ENCODE measurements around the gene MPZL3. TPM values are rescaled to one million over a fixed set of nuclear protein-coding genes. Genes with fewer than 3 reads are reported as not detected.

Gene MPZL3
- total RNA-seq, 4 donors from 2014 or later: 6.9 to 15.3 (median 12.3) TPM

- no peaks in the 10 kb centered on the region for H3K36me3 ChIP-seq
- DNase-seq: no peak
- H3K27me3 ChIP-seq: no peaks in the 10 kb centered on the region
- TF ChIP-seq CTCF (IDR thresholded peaks at IDR 0.05) (no peak), POLR2A (IDR thresholded peaks at IDR 0.05) (no peak)
- intact Hi-C loops (cut with DNase I): no loop called here
- no peak overlapping the region for H3K4me3 ChIP-seq (replicated peaks in 1 of 3)
- 77 to 83% methylated on average over 7 of the region's 7 CpGs for WGBS, 2 donors
- peaks cover 0 to 14% of the 10 kb centered on the region in 2 donors for H3K4me1 ChIP-seq
- no peaks in the 10 kb centered on the region for H3K9me3 ChIP-seq
- H3K27ac ChIP-seq: no peak overlapping the region
Measured at GRCh38 chr11:118212131-118212725, 39.9 kb downstream of the MPZL3 start.

GRCh38 chr11:118211006-118211405 is 41.2 kb downstream of the MPZL3 start:
- intact Hi-C loops (cut with DNase I): no loop called here

GRCh38 chr11:118210323-118210722 is 41.8 kb downstream of the MPZL3 start:
- DNase-seq: no peak
- Histone ChIP-seq H3K36me3 (no peaks in the 10 kb centered on the region), H3K27ac (no peak overlapping the region), H3K27me3 (no peaks in the 10 kb centered on the region), H3K4me1 (peaks cover 0 to 7% of the 10 kb centered on the region in 2 donors), H3K9me3 (no peaks in the 10 kb centered on the region), H3K4me3 (replicated peaks in 1 of 3) (no peak overlapping the region)
- intact Hi-C loops (cut with DNase I): no loop called here
- no peak for TF ChIP-seq POLR2A (IDR thresholded peaks at IDR 0.05)
- no peak for TF ChIP-seq CTCF (IDR thresholded peaks at IDR 0.05)
- WGBS, 2 donors: 91 to 98% methylated on average over 7 of the region's 7 CpGs

More at GRCh38 chr11:118211006-118211405, 41.2 kb downstream of the MPZL3 start:
- no peaks in the 10 kb centered on the region for H3K9me3 ChIP-seq
- 28 to 46% methylated on average over 6 of the region's 6 CpGs for WGBS, 2 donors
- H3K27ac ChIP-seq: no peak overlapping the region
- H3K4me1 ChIP-seq: peaks cover 0 to 7% of the 10 kb centered on the region in 2 donors
- TF ChIP-seq CTCF (IDR thresholded peaks at IDR 0.05): no peak
- no peak for TF ChIP-seq POLR2A (IDR thresholded peaks at IDR 0.05)
- no peak for DNase-seq
- H3K27me3 ChIP-seq: no peaks in the 10 kb centered on the region
- no peaks in the 10 kb centered on the region for H3K36me3 ChIP-seq
- H3K4me3 ChIP-seq (replicated peaks in 1 of 3): no peak overlapping the region

- intact Hi-C loops (cut with DNase I): no loop called here
- WGBS, 2 donors: 73 to 86% methylated on average over 3 of the region's 3 CpGs
Measured at GRCh38 chr11:118209033-118209432, 43.1 kb downstream of the MPZL3 start.

More at GRCh38 chr11:118209033-118209432, 43.1 kb downstream of the MPZL3 start:
- H3K4me1 ChIP-seq: peaks cover 0 to 7% of the 10 kb centered on the region in 2 donors
- TF ChIP-seq POLR2A (IDR thresholded peaks at IDR 0.05): no peak
- TF ChIP-seq CTCF (IDR thresholded peaks at IDR 0.05): no peak
- H3K36me3 ChIP-seq: no peaks in the 10 kb centered on the region
- H3K27me3 ChIP-seq: no peaks in the 10 kb centered on the region
- DNase-seq: no peak
- no peak overlapping the region for H3K4me3 ChIP-seq (replicated peaks in 1 of 3)
- H3K9me3 ChIP-seq: no peaks in the 10 kb centered on the region
- no peak overlapping the region for H3K27ac ChIP-seq
